Measurements from ENCODE around the gene STRN4.
"Not testable (repeated sequence)": the region's sequence is repeated elsewhere in the genome, so short reads cannot be mapped to it uniquely, and the experiment has no call there.

STRN4 gene

DNA sequence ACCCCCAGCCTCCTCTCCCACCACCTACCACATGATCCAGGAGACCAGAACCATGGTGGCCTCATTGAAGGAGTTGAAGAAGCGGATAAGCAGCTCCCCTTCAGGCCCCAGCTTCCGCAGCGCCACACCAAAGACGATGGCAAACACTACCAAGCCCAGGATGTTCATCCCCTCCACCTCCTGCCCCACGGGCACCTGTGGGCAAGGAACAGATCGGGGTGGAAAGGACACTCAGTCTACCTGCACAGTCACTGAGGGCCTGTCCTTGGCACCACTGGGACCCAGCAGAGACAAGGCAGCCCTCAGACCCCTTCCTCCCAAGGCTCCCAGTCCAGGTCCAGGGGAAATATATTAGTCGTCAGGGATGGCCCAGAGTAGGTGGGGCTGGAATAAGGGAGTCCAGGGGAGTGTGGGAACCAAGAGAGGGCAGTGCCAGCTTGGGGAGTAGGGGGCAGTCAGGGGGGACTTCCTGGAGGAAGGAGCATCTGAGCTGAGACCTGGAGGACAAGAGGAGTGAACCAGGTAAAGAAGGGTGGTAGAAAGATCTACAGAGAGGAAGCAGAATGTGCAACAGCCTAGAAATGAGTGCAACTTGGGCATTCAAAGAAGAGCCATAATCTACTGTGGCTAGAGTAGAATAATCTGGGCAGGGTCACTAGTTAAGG is 36.2 kb upstream of the STRN4 start:
- DNase-seq (ENCODE audit: low read depth) = no peak
- H3K4me3 ChIP-seq (ENCODE audit: low read length) = no peak overlapping the region
- TF ChIP-seq, protein P1, sequence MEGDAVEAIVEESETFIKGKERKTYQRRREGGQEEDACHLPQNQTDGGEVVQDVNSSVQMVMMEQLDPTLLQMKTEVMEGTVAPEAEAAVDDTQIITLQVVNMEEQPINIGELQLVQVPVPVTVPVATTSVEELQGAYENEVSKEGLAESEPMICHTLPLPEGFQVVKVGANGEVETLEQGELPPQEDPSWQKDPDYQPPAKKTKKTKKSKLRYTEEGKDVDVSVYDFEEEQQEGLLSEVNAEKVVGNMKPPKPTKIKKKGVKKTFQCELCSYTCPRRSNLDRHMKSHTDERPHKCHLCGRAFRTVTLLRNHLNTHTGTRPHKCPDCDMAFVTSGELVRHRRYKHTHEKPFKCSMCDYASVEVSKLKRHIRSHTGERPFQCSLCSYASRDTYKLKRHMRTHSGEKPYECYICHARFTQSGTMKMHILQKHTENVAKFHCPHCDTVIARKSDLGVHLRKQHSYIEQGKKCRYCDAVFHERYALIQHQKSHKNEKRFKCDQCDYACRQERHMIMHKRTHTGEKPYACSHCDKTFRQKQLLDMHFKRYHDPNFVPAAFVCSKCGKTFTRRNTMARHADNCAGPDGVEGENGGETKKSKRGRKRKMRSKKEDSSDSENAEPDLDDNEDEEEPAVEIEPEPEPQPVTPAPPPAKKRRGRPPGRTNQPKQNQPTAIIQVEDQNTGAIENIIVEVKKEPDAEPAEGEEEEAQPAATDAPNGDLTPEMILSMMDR (IDR thresholded peaks at IDR 0.05; ENCODE audit: insufficient read depth, low read depth, low read length, missing control alignments) = no peak

DNA sequence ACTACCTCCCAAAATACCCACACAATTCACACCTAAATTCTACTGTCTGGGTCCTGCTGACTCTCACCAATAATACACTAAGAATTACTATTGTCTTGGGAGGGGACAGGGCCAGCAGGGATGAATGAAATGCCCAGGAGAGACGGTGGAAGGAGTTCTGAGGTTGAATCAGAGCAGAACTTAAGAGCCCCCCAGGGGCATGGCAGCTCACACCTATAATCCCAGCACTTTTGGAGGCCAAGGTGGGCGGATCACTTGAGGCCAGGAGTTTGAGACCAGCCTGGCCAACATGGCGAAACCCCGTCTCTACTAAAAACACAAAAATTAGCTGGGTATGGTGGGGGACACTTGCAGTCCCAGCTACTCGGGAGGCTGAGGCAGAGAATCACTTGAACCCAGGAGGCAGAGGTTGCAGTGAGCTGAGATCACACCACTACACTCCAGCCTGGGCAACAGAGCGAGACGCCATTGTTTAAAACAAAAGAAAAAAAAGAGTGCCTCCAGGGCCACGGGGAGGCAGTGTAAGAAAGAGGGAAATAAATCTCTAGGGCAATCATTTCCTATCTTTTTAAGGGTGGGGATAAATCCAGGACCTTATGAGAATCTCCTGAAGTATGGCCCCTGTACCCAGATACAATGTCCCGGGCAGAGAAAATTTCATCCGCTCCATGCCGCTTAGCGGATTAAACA is 31.9 kb upstream of the STRN4 start:
- DNase-seq (ENCODE audit: low read depth); H3K4me3 ChIP-seq (ENCODE audit: low read length): not testable (repeated sequence)

DNA sequence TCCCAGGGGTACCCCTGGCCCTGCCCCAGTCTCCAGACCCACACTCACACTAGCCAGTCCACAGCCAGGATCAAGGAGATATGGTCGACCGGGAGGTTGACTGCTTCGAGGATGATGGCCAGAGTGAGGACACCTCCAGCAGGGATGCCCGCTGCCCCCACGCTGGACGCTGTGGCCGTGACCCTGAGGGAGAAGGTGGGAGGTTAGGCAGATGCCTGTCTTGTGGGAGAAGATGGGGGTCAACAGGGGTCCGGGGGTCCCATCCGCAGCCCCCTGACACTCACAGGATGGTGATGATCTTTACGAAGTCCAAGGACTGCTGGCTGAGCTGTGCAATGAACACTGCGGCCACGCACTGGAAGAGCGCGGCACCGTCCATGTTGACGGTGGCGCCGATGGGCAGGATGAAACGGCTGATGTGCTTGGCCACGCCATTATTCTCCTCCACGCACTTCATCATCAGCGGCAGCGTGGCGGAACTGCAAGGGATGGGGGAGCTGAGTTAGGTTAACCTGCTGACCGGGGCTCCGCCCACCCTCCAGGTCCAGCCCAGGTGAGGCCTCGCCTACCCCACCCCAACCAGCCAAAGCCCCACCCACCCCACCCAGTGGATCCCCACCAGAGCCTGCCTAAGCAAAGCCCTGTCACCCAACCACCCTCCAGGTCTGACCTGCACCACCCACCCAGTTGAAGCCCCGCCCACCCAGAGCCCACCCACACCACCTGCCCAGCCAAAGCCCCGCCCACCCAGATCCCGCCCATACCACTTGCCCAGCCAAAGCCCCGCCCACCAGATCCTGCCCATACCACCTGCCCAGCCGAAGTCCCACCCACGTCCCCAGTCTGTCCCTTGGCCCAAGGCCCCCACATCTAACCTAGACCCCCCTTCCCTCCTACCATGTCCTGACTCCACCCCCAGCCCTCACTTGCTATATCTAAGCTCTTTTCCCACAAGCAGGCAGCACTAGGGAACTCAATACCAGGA is 31.0 kb upstream of the STRN4 start:
- TF ChIP-seq, protein P1 (IDR thresholded peaks at IDR 0.05; ENCODE audit: insufficient read depth, low read depth, low read length, missing control alignments) = no peak
- peak; percentile 14 for DNase-seq (ENCODE audit: low read depth)

DNA sequence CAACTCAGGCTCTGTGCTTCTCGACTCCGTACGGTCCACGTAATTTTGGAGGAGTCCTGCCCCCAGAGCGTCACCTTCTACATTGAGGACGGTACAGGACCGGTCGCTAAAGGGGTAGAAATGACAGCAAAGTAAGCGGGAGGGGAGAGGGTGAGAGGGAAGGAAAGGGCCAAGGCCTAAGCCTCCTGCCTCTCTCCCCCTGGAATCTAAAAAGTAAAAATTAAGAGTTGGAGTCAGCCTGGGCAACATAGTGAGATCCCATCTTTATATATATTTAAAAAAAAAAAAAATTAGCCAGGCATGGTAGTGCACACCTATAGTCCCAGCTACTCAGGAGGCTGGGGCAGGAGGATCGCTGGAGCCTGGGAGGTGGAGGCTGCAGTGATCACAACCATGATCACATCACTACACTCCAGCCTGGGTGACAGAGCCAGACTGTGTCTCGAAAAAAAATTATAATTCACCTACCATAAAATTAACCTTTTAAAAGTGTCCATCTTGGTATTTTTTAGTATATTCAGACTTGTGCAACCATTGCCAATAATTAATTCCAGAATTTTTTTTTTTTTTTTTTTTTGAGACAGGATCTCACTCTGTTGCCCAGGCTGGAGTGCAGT is 29.5 kb upstream of the STRN4 start:
- H3K4me3 ChIP-seq (ENCODE audit: low read length) = no peak overlapping the region
- no peak for DNase-seq (ENCODE audit: low read depth)
- TF ChIP-seq, protein P1 (IDR thresholded peaks at IDR 0.05; ENCODE audit: insufficient read depth, low read depth, low read length, missing control alignments) = no peak

More for the DNA sequence above, 31.0 kb upstream of the STRN4 start:
- no peak overlapping the region for H3K4me3 ChIP-seq (ENCODE audit: low read length)

DNA sequence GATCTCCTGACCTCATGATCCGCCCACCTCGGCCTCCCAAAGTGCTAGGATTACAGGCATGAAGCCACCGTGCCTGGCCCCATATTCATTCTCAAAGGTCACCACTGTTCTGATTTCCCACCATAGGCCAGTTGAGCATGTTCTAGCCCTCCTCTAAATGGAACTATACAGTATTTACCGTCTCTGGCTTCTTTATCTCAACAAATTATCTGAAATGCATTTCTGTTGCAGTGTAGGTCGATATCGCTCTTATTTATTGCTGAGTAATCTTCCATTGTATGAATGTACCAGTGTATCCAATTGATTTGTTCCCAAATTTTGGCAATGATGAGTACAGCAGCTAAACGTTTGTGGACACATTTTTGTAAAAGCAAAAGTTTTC is 26.8 kb upstream of the STRN4 start:
- DNase-seq (ENCODE audit: low read depth) = no peak
- TF ChIP-seq, protein P1 (IDR thresholded peaks at IDR 0.05; ENCODE audit: insufficient read depth, low read depth, low read length, missing control alignments) = no peak
- H3K4me3 ChIP-seq (ENCODE audit: low read length) = no peak overlapping the region

DNA sequence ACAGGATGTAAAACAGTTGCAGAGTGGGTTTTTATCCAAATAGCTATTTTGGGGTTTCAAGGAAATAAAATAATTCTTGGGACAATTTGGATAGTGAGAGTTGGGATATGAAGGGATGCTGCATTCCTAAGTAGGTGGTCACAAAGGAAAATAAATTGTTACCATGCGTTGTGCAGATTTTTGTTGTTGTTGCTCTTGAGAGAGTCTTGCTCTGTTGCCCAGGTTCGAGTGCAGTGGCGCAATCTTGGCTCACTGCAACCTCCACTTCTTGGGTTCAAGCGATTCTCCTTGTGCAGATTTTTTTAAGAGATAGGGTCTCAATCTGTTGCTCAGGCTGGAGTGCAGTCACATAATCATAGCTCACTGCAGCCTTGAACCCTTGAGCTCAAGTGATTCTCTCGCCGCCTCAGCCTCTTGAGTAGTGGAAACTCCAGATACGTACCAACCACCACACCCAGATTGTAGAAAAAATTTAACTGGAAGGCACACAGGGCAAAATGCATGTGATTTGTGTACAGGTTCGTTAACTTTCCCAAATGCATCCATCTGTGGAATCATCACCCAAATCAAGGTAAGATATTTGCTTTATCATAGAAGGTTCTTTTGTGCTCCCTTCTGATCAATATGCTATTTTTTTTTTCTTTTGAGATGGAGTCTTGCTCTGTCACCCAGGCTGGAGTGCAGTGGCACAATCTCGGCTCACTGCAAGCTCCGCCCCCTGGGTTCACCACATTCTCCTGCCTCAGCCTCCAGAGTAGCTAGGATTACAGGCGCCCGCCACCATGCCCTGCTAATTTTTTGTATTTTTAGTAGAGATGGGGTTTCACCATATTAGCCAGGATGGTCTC is 26.1 kb upstream of the STRN4 start:
- no peak overlapping the region for H3K4me3 ChIP-seq (ENCODE audit: low read length)
- TF ChIP-seq, protein P1 (IDR thresholded peaks at IDR 0.05; ENCODE audit: insufficient read depth, low read depth, low read length, missing control alignments) = no peak
- DNase-seq (ENCODE audit: low read depth) = no peak

DNA sequence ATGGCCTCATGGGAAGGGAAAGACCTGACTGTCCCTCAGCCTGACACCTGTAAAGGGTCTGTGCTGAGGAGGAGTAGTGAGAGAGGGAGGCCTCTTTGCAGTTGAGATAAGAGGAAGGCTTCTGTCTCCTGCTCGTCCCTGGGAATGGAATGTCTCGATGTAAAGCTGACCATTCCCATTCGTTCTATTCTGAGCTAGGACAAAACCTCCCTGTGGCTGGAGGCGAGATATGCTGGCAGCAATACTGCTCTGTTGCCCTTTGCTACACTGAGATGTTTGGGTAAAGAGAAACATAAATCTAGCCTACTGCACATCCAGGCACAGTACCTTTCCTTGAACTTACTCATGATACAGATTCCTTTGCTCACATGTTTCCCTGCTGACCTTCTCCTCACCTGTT is 22.5 kb upstream of the STRN4 start:
- H3K4me3 ChIP-seq (ENCODE audit: low read length); DNase-seq (ENCODE audit: low read depth): not testable (repeated sequence)

Measured in epithelial cell of esophagus (primary cell).